H9 (cell line): ENCODE data around the gene USP47. TPM values are rescaled to one million over a fixed set of nuclear protein-coding genes. Genes with fewer than 3 reads are reported as not detected.

Source experiments
- DNase-seq: peaks from one replicate; pipeline ENCODE4 v3.0.0-alpha.2; 2017
- H2AFZ ChIP-seq: one replicate; pipeline ENCODE4 v1.6.1; 2013; ENCODE audit warnings: mild to moderate bottlenecking, low read length, control low read depth, moderate library complexity
- H2AK5ac ChIP-seq: 2 replicates; pipeline ENCODE4 v1.6.1; 2013; ENCODE audit warnings: low read length, control low read depth, mixed read lengths; ENCODE audit not compliant: insufficient read length
- H2BK120ac ChIP-seq: one replicate; pipeline ENCODE4 v1.6.1; 2013; ENCODE audit warnings: low read depth, mild to moderate bottlenecking, low read length, control low read depth, inconsistent platforms; ENCODE audit not compliant: poor library complexity, severe bottlenecking
- H2BK12ac ChIP-seq: 2 replicates; pipeline ENCODE4 v1.6.1; 2013; ENCODE audit warnings: low read length, control low read depth, mixed read lengths, low read depth; ENCODE audit not compliant: insufficient read length
- H2BK15ac ChIP-seq: 2 replicates; pipeline ENCODE4 v1.6.1; 2013; ENCODE audit warnings: low read depth, low read length, control low read depth
- H2BK20ac ChIP-seq: one replicate; pipeline ENCODE4 v1.6.1; 2013; ENCODE audit warnings: low read depth, mild to moderate bottlenecking, low read length, control low read depth, inconsistent platforms; ENCODE audit not compliant: poor library complexity, severe bottlenecking
- H2BK5ac ChIP-seq: 2 replicates; pipeline ENCODE4 v1.6.1; 2013; ENCODE audit warnings: low read length, control low read depth, mixed read lengths; ENCODE audit not compliant: insufficient read length
- H3K14ac ChIP-seq: 2 replicates; pipeline ENCODE4 v1.6.1; 2013; ENCODE audit warnings: low read length, control low read depth; ENCODE audit not compliant: insufficient read depth
- H3K18ac ChIP-seq: 2 replicates; pipeline ENCODE4 v1.6.1; 2013; ENCODE audit warnings: low read depth, mild to moderate bottlenecking, mixed read lengths, low read length, control low read depth; ENCODE audit not compliant: insufficient read length
- H3K23ac ChIP-seq: 2 replicates; pipeline ENCODE4 v1.6.1; 2013; ENCODE audit warnings: low read length, control low read depth, mixed read lengths, low read depth; ENCODE audit not compliant: insufficient read length
- H3K23me2 ChIP-seq: 2 replicates; pipeline ENCODE4 v1.6.1; 2013; ENCODE audit warnings: low read depth, mild to moderate bottlenecking, mixed read lengths, low read length, control low read depth; ENCODE audit not compliant: insufficient read length, poor library complexity, severe bottlenecking
- H3K27ac ChIP-seq: 2 replicates; pipeline ENCODE4 v1.5.1; 2013; ENCODE audit warnings: low read length, control low read depth, mixed read lengths, low read depth; ENCODE audit not compliant: insufficient read length
- H3K27me3 ChIP-seq: 2 replicates; pipeline ENCODE4 v1.6.1; 2013; ENCODE audit warnings: low read length, control low read depth, inconsistent platforms; ENCODE audit not compliant: insufficient read depth
- H3K4ac ChIP-seq: 2 replicates; pipeline ENCODE4 v1.6.1; 2013; ENCODE audit warnings: low read depth, mild to moderate bottlenecking, control low read depth, inconsistent platforms, low read length, moderate library complexity
- H3K4me1 ChIP-seq: 2 replicates; pipeline ENCODE4 v1.6.1; 2013; ENCODE audit warnings: low read length, control low read depth, inconsistent platforms; ENCODE audit not compliant: insufficient read depth
- H3K4me2 ChIP-seq: 2 replicates; pipeline ENCODE4 v1.6.1; 2013; ENCODE audit warnings: low read length, control low read depth, mixed read lengths; ENCODE audit not compliant: insufficient read length, insufficient read depth
- H3K56ac ChIP-seq: 2 replicates; pipeline ENCODE4 v1.6.1; 2013; ENCODE audit warnings: low read depth, mild to moderate bottlenecking, mixed read lengths, low read length, control low read depth; ENCODE audit not compliant: insufficient read length
- H3K79me1 ChIP-seq: 2 replicates; pipeline ENCODE4 v1.6.1; 2013; ENCODE audit warnings: low read depth, mild to moderate bottlenecking, moderate library complexity, low read length, control low read depth, inconsistent platforms; ENCODE audit not compliant: insufficient read depth, poor library complexity, severe bottlenecking
- H3K79me2 ChIP-seq: 2 replicates; pipeline ENCODE4 v1.6.1; 2013; ENCODE audit warnings: low read length, control low read depth, inconsistent platforms; ENCODE audit not compliant: insufficient read depth
- H3K9ac ChIP-seq: 2 replicates; pipeline ENCODE4 v1.6.1; 2013; ENCODE audit warnings: low read length, control low read depth, mixed read lengths; ENCODE audit not compliant: insufficient read length; ENCODE audit errors: extremely low read depth
- H3K9me3 ChIP-seq: one replicate; pipeline ENCODE4 v1.6.1; 2013; ENCODE audit warnings: low read depth, low read length, inconsistent platforms; ENCODE audit not compliant: control insufficient read depth
- H3T11ph ChIP-seq: one replicate; pipeline ENCODE4 v1.6.1; 2013; ENCODE audit warnings: mild to moderate bottlenecking, low read length, control low read depth, inconsistent platforms
- H4K20me1 ChIP-seq: one replicate; pipeline ENCODE4 v1.6.1; 2013; ENCODE audit not compliant: control insufficient read depth, insufficient read length, insufficient read depth
- H4K5ac ChIP-seq: 2 replicates; pipeline ENCODE4 v1.6.1; 2013; ENCODE audit warnings: low read depth, mild to moderate bottlenecking, mixed read lengths, low read length, control low read depth; ENCODE audit not compliant: insufficient read length
- H4K8ac ChIP-seq: replicated peaks from 2 replicates; pipeline ENCODE4 v1.6.1; 2013; ENCODE audit warnings: low read length, control low read depth, mixed read lengths, low read depth; ENCODE audit not compliant: insufficient read length
- H4K91ac ChIP-seq: 2 replicates; pipeline ENCODE4 v1.6.1; 2013; ENCODE audit warnings: low read depth, mild to moderate bottlenecking, moderate library complexity, mixed read lengths, low read length, control low read depth; ENCODE audit not compliant: insufficient read length
- H3K27ac Mint-ChIP-seq, 3 experiments: 2 replicates in 2 of 3; 3 replicates in 1 of 3; pipeline ENCODE4 v1.8.0; 2020 to 2021; ENCODE audit warnings: mixed read lengths in 3 of 3, mild to moderate bottlenecking in 1 of 3, moderate library complexity in 1 of 3
- H3K27me3 Mint-ChIP-seq: 2 replicates; pipeline ENCODE4 v1.8.0; 2021; ENCODE audit warnings: low read depth, mild to moderate bottlenecking, moderate library complexity, mixed read lengths
- H3K36me3 Mint-ChIP-seq, 3 experiments: 2 replicates in 2 of 3; 3 replicates in 1 of 3; pipeline ENCODE4 v1.8.0; 2020 to 2021; ENCODE audit warnings: low read depth in 3 of 3, mixed read lengths in 3 of 3; ENCODE audit not compliant: insufficient read depth in 1 of 3
- H3K4me1 Mint-ChIP-seq, 2 experiments: 2 replicates each; pipeline ENCODE4 v1.8.0; 2020; ENCODE audit warnings: mixed read lengths in 2 of 2
- H3K4me3 Mint-ChIP-seq, 2 experiments: 2 replicates in 1 of 2; 3 replicates in 1 of 2; pipeline ENCODE4 v1.8.0; 2020 to 2021; ENCODE audit warnings: mild to moderate bottlenecking in 2 of 2, mixed read lengths in 2 of 2, moderate library complexity in 1 of 2
- H3K9me3 Mint-ChIP-seq, 2 experiments: 2 replicates in 1 of 2; 3 replicates in 1 of 2; pipeline ENCODE4 v1.8.0; 2020; ENCODE audit warnings: mild to moderate bottlenecking in 2 of 2, mixed read lengths in 2 of 2, moderate library complexity in 1 of 2
- WGBS: extraction: QIAGEN DNeasy Blood & Tissue Kit; methylation state at CpG from one replicate; pipeline ENCODE4 v1.1.7; 2013; ENCODE audit warnings: missing lambda C conversion rate, low lambda C conversion rate, mixed read lengths; ENCODE audit not compliant: insufficient read length; ENCODE audit errors: extremely low coverage; 5-methylcytosine and 5-hydroxymethylcytosine counted together
- total RNA-seq: library from RNA; stranded (reverse); gene quantifications from 2 replicates; pipeline ENCODE4 v1.2.1, GENCODE V29; 2021
- TF ChIP-seq, protein P1 (sequence below): fragments of 200-600 bp; sonication (generic); conservative IDR thresholded peaks from 3 replicates; pipeline ENCODE4 v1.8.0; 2021; ENCODE audit warnings: antibody characterized with exemption, mild to moderate bottlenecking

Gene USP47
- total RNA-seq, 1 experiment from 2014 or later = 26.7 TPM

- Histone ChIP-seq H3K4me2 (no peak overlapping the region), H2BK20ac (no peak overlapping the region), H2BK5ac (no peak overlapping the region), H4K20me1 (no peaks in the 10 kb centered on the region), H2BK120ac (no peak overlapping the region), H3K18ac (no peak overlapping the region), H4K5ac (no peak overlapping the region), H3K56ac (no peak overlapping the region), H3K9ac (no peak overlapping the region), H3T11ph (no peak overlapping the region), H3K27ac (no peak overlapping the region), H3K79me2 (no peaks in the 10 kb centered on the region), H2BK12ac (no peak overlapping the region), H3K4me1 (no peaks in the 10 kb centered on the region), H3K4ac (no peak overlapping the region), H2BK15ac (no peak overlapping the region), H4K8ac (no peak overlapping the region), H3K23ac (no peak overlapping the region), H2AK5ac (no peak overlapping the region), H3K79me1 (no peaks in the 10 kb centered on the region), H3K27me3 (no peaks in the 10 kb centered on the region), H3K14ac (no peak overlapping the region), H4K91ac (no peak overlapping the region), H2AFZ (no peak overlapping the region), H3K23me2 (no peaks in the 10 kb centered on the region), H3K9me3 (no peaks in the 10 kb centered on the region)
- H3K36me3 Mint-ChIP-seq = peaks cover 0 to 2% (median 0%) of the 10 kb centered on the region in 3 experiments; a peak in 3 of 7 replicates
- no CpG with 5 or more reads among the region's 3 CpGs for WGBS
- H3K4me3 Mint-ChIP-seq = no peak overlapping the region
- H3K27ac Mint-ChIP-seq = peak overlapping the region in 1 of 3 experiments; percentile 77; a peak in 1 of 7 replicates
- peaks cover 20% of the 10 kb centered on the region in 2 experiments for H3K4me1 Mint-ChIP-seq
- TF ChIP-seq, protein P1, sequence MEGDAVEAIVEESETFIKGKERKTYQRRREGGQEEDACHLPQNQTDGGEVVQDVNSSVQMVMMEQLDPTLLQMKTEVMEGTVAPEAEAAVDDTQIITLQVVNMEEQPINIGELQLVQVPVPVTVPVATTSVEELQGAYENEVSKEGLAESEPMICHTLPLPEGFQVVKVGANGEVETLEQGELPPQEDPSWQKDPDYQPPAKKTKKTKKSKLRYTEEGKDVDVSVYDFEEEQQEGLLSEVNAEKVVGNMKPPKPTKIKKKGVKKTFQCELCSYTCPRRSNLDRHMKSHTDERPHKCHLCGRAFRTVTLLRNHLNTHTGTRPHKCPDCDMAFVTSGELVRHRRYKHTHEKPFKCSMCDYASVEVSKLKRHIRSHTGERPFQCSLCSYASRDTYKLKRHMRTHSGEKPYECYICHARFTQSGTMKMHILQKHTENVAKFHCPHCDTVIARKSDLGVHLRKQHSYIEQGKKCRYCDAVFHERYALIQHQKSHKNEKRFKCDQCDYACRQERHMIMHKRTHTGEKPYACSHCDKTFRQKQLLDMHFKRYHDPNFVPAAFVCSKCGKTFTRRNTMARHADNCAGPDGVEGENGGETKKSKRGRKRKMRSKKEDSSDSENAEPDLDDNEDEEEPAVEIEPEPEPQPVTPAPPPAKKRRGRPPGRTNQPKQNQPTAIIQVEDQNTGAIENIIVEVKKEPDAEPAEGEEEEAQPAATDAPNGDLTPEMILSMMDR = no peak
- peaks cover 0 to 2% of the 10 kb centered on the region in 2 experiments; a peak in 1 of 5 replicates for H3K9me3 Mint-ChIP-seq
- H3K27me3 Mint-ChIP-seq = no peaks in the 10 kb centered on the region; the same call in 1 of the 2 replicates
- no peak for DNase-seq
Measured at GRCh38 chr11:11980841-11981308, 139.1 kb downstream of the USP47 start.
